Measurements from ENCODE around the gene NDUFC1.

GRCh38 chr4:139242511-139243051 is 59.7 kb downstream of the NDUFC1 start:
- TF ChIP-seq REST (IDR thresholded peaks at IDR 0.05; ENCODE audit: insufficient read depth in 1 of 2, low read depth in 2 of 2, low read length in 2 of 2) (no peak), POLR2AphosphoS5 (IDR thresholded peaks at IDR 0.05; ENCODE audit: low read depth, low read length) (no peak), TAF1 (IDR thresholded peaks at IDR 0.05; ENCODE audit: borderline replicate concordance, insufficient read depth, low read length) (no peak), SIN3A (IDR thresholded peaks at IDR 0.05; ENCODE audit: borderline replicate concordance, insufficient read depth, low read length) (no peak)

All from PFSK-1 (cell line).